ENCODE data around the gene LHX3. TPM values are rescaled to one million over a fixed set of nuclear protein-coding genes. Genes with fewer than 3 reads are reported as not detected.

LHX3 gene
- total RNA-seq, 6 experiments from 2014 or later, result not detected

DNA sequence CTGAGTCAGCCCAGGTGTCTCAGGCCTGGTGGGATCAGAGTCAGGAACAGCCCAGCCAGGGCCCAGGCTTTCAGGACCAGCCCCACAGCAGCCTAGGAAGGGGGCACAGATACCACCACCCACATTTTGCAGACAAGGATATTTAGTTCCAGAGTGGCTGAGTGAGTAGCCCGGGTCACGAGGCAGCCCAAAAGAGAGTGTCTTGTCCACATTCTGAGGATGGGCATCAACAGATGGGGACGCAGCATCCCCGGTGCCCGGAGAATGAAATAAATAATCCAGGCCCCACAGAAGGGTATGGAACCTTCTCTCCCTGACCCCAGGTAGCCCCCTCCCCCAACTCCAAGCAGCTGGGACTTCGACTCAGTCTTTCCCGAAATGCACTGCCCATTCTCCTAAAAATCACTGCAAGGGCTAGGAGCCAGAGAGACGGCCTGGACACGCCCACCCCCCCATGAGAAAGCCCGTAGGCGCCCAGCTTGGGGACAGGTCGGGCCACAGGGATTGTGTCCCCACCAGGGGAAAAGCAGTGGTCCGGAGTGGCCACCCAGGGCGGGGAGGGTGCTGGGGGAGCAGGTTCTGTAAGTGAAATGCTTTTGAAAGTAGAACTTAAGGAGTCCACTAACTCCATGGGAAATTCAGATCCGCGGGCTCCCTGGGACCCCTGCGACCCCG is 6.9 kb downstream of the LHX3 start:
- H3K9me3 Mint-ChIP-seq, result no peaks in the 10 kb centered on the region
- H3K27ac Mint-ChIP-seq, result no peak overlapping the region
- H3K4me3 Mint-ChIP-seq, result no peak overlapping the region
- no peak for DNase-seq
- no peaks in the 10 kb centered on the region for H3K4me1 Mint-ChIP-seq (ENCODE audit: low read depth)
- H3K27me3 Mint-ChIP-seq (ENCODE audit: insufficient read depth), result peaks cover 39% of the 10 kb centered on the region
- no peaks in the 10 kb centered on the region for H3K36me3 Mint-ChIP-seq (ENCODE audit: low read depth)
- no peak for TF ChIP-seq CTCF (IDR thresholded peaks at IDR 0.05)

- H3K27ac Mint-ChIP-seq, result no peak overlapping the region
- no peaks in the 10 kb centered on the region for H3K36me3 Mint-ChIP-seq (ENCODE audit: low read depth)
- H3K27me3 Mint-ChIP-seq (ENCODE audit: insufficient read depth), result peaks cover 39% of the 10 kb centered on the region
Observed at GRCh38 chr9:136197084-136197875, 7.6 kb downstream of the LHX3 start.

DNA sequence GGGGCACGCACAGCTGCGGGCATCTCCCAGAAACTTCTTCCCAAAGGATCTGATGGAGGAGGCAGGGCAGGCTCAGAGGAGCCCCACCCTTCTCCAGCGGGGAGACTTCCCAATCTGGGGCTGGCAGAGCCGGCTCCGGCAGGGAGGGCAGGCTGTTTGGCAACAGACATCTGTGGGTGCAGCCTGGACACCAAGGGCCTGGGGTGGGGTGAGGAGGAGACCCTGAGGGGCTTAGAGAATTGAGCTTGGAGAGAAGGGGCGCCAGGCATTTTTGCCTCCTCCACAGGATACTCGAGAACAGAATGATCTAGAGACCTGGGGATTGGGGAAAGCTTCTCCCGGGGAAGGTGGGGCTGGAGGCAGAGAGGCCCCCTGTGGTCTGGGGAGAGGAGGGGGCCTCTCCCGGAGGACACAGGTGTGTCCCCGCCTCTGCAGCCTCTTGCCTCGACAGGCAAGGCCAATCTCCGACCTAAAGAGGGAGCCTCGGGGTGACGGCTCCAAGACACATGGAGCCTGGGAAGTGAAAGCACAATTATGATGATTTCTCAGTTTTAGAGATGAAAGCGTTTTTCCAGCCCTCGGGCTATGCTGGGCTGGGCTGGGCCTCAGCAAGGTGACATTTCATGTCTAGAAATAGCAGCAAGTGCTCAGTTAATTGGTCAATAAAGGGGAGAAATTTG is 8.4 kb downstream of the LHX3 start:
- no peak overlapping the region for H3K27ac Mint-ChIP-seq
- no peak overlapping the region for H3K4me3 Mint-ChIP-seq
- H3K4me1 Mint-ChIP-seq (ENCODE audit: low read depth), result no peaks in the 10 kb centered on the region
- peaks cover 43% of the 10 kb centered on the region for H3K27me3 Mint-ChIP-seq (ENCODE audit: insufficient read depth)
- TF ChIP-seq CTCF (IDR thresholded peaks at IDR 0.05), result no peak
- H3K9me3 Mint-ChIP-seq, result no peaks in the 10 kb centered on the region
- DNase-seq, result no peak
- H3K36me3 Mint-ChIP-seq (ENCODE audit: low read depth), result no peaks in the 10 kb centered on the region

More at GRCh38 chr9:136197084-136197875, 7.6 kb downstream of the LHX3 start:
- no peaks in the 10 kb centered on the region for H3K9me3 Mint-ChIP-seq
- H3K4me3 Mint-ChIP-seq, result no peak overlapping the region
- TF ChIP-seq CTCF (IDR thresholded peaks at IDR 0.05), result no peak
- no peaks in the 10 kb centered on the region for H3K4me1 Mint-ChIP-seq (ENCODE audit: low read depth)
- no peak for DNase-seq

DNA sequence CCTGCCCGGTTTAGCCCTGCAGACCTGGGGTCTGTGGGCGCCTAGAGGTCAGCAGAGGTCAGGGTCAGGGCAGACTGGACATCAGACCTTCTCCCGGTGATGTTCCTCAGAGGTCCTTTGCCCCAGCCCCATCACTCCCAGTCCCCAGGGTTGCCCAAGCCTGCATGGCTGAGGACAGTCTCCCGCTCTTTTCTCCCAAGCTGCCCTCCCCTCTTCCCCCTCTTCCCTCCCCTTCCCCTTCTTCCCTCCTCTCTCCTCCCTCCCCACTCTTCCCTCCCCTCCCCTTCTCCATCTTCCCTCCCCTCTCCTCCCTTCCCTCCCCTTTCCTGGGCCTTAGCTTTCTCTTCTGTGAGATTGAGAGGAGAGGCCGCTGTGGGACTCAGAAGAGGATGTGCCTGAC is 10.4 kb downstream of the LHX3 start:
- Mint-ChIP-seq H3K4me1 (ENCODE audit: low read depth) (no peaks in the 10 kb centered on the region), H3K27me3 (ENCODE audit: insufficient read depth) (peaks cover 40% of the 10 kb centered on the region), H3K27ac (no peak overlapping the region), H3K36me3 (ENCODE audit: low read depth) (no peaks in the 10 kb centered on the region), H3K9me3 (no peaks in the 10 kb centered on the region), H3K4me3 (no peak overlapping the region)
- no peak for TF ChIP-seq CTCF (IDR thresholded peaks at IDR 0.05)
- no peak for DNase-seq

DNA sequence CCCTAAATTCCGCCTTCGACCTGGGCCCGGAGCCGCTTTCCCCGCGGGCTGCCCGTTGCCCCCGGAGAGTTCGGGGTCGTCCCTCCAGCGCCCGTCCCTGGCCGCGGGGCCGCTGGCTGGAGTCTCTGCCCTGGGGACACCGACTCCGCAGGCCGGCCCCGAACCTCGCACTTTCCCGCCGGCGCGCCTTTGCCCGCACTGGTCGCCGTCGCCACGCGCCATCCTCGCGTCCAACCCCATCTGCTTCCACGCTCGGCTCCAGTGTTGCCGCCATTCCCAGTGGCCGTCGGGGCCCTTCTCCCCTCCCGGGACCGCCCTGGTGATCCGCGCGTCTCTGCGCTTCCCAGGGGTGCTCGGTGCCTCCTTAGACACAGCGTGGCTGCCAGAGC is 11.0 kb downstream of the LHX3 start:
- H3K4me3 Mint-ChIP-seq, result no peak overlapping the region
- TF ChIP-seq CTCF (IDR thresholded peaks at IDR 0.05), result no peak

More for the DNA sequence above, 11.0 kb downstream of the LHX3 start:
- Mint-ChIP-seq H3K4me1 (ENCODE audit: low read depth) (no peaks in the 10 kb centered on the region), H3K36me3 (ENCODE audit: low read depth) (no peaks in the 10 kb centered on the region), H3K27ac (no peak overlapping the region), H3K27me3 (ENCODE audit: insufficient read depth) (peaks cover 45% of the 10 kb centered on the region), H3K9me3 (no peaks in the 10 kb centered on the region)
- no peak for DNase-seq

All from HFFc6 (cell line).